Ovary (tissue), 3 donors: ENCODE measurements around the gene MPND.

Experiments used
- POLR2A ChIP-seq: fragments of 450-650 bp; IDR thresholded peaks from one replicate; pipeline ENCODE4 v1.6.1; 2017; ENCODE audit warnings: antibody characterized with exemption, mild to moderate bottlenecking, moderate library complexity
- TF ChIP-seq, protein P1 (sequence below), 3 donors: fragments of 450-650 bp in 2 of 3; fragments of 200-600 bp in 1 of 3; IDR thresholded peaks; one replicate each; pipeline versions ENCODE4 v1.5.1 to v1.8.0; 2016 to 2022; ENCODE audit warnings: antibody characterized with exemption in 3 of 3, mild to moderate bottlenecking in 1 of 3
- donor health status: DM: no; HTN: no; CAD: no.

DNA sequence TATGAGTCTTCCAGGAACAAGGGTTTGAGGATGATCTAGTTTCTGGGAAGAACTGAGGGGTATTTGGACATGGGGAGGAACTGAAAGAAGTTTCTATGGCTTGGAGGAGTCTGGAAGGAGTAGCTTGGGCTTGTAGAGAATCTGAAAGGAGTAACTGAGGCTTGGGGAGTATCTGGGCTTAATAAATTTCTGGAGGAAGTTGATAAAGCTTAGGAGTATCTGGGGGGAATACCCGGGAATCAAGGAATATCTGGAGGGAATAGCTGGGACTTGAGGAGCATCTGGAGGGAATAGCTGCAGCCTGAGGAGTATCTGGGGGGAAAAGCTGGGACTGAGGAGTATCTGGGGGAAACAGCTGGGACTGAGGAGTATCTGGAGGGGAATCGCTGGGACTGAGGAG lies 22.9 kb upstream of the MPND start:
- TF ChIP-seq, protein P1, sequence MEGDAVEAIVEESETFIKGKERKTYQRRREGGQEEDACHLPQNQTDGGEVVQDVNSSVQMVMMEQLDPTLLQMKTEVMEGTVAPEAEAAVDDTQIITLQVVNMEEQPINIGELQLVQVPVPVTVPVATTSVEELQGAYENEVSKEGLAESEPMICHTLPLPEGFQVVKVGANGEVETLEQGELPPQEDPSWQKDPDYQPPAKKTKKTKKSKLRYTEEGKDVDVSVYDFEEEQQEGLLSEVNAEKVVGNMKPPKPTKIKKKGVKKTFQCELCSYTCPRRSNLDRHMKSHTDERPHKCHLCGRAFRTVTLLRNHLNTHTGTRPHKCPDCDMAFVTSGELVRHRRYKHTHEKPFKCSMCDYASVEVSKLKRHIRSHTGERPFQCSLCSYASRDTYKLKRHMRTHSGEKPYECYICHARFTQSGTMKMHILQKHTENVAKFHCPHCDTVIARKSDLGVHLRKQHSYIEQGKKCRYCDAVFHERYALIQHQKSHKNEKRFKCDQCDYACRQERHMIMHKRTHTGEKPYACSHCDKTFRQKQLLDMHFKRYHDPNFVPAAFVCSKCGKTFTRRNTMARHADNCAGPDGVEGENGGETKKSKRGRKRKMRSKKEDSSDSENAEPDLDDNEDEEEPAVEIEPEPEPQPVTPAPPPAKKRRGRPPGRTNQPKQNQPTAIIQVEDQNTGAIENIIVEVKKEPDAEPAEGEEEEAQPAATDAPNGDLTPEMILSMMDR (IDR thresholded peaks at IDR 0.05): no peak
- no peak for TF ChIP-seq POLR2A
